Mononuclear cell (primary cell): Measurements from ENCODE around the gene CA5A. TPM values are rescaled to one million over a fixed set of nuclear protein-coding genes. Genes with fewer than 3 reads are reported as not detected.
"Not testable (repeated sequence)": the region's sequence is repeated elsewhere in the genome, so short reads cannot be mapped to it uniquely, and the experiment has no call there.

Experiments used
- H3K27me3 ChIP-seq: 2 replicates; pipeline ENCODE4 v1.6.0; 2011; ENCODE audit warnings: low read length, control low read depth; ENCODE audit not compliant: insufficient read depth
- H3K4me1 ChIP-seq: 2 replicates; pipeline ENCODE4 v1.5.1; 2011; ENCODE audit warnings: mild to moderate bottlenecking, low read length, control low read depth; ENCODE audit not compliant: insufficient read depth
- H3K4me3 ChIP-seq: 2 replicates; pipeline ENCODE4 v1.5.1; 2011; ENCODE audit warnings: mild to moderate bottlenecking, low read length, moderate library complexity
- H3K9me3 ChIP-seq: 2 replicates; pipeline ENCODE4 v1.5.1; 2011; ENCODE audit warnings: low read depth, mild to moderate bottlenecking, control low read depth, low read length
- total RNA-seq: library from RNA; depleted of rRNA; stranded (reverse); fragments of >200 nt; gene quantifications from one replicate; pipeline ENCODE4 v1.2.3, GENCODE V29; 2012

The CA5A gene
- total RNA-seq, 1 donor, result under 0.01 TPM

DNA sequence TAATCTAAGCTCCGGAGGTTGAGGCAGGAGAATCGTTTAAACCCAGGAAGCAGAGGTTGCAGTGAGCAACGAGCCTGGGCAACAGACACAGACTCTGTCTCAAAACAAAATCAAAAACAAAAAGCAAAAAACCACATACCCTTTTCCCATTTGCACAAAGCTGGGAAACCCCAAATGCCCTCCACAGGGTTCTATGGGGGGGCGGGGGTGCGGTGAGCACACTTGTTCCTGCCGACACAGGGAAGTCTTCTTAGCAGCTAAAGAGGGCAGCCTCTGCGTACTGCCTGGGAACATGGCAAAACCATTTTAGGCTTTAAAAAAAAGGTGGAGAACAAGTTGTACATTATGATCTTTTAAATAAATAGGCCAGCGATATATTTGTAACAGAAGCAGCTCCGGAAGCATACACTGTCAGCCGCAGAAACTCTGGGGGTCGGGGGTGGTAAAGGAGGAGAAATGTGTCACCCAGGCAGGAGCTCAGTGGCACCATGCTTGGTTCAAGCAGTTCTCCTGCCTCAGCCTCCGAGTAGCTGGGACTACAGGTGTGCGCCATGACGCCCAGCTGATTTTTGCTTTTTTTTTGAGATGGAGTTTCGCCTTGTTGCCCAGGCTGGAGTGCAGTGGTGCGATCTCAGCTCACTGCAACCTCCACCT is 70.3 kb downstream of the CA5A start:
- peaks cover 36% of the 10 kb centered on the region for H3K4me1 ChIP-seq
- H3K4me3 ChIP-seq, H3K27me3 ChIP-seq, H3K9me3 ChIP-seq: not testable (repeated sequence)

- no peak overlapping the region for H3K4me3 ChIP-seq
- no peaks in the 10 kb centered on the region for H3K9me3 ChIP-seq
- H3K4me1 ChIP-seq, result peaks cover 24% of the 10 kb centered on the region
- no peaks in the 10 kb centered on the region for H3K27me3 ChIP-seq
These were observed 71.9 kb downstream of the CA5A start for GRCh38 chr16:87864331-87864989.

DNA sequence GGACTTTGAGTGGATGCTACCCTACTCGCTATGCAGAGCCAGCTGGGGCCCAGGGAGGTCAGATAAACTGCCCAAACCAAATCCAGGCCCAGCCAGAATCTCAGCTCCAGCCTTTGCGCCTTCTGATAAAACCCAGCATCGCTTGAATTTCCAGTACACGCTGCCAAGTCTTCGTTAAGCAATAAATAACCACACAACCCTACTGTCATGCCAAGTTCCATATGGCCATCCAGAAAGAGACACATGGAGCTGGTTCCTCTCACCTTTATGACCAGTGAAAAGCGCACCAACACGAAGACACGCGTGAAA is 73.0 kb downstream of the CA5A start:
- not testable (repeated sequence) for H3K4me3 ChIP-seq, H3K27me3 ChIP-seq, H3K9me3 ChIP-seq
- H3K4me1 ChIP-seq, result peaks cover 16% of the 10 kb centered on the region

DNA sequence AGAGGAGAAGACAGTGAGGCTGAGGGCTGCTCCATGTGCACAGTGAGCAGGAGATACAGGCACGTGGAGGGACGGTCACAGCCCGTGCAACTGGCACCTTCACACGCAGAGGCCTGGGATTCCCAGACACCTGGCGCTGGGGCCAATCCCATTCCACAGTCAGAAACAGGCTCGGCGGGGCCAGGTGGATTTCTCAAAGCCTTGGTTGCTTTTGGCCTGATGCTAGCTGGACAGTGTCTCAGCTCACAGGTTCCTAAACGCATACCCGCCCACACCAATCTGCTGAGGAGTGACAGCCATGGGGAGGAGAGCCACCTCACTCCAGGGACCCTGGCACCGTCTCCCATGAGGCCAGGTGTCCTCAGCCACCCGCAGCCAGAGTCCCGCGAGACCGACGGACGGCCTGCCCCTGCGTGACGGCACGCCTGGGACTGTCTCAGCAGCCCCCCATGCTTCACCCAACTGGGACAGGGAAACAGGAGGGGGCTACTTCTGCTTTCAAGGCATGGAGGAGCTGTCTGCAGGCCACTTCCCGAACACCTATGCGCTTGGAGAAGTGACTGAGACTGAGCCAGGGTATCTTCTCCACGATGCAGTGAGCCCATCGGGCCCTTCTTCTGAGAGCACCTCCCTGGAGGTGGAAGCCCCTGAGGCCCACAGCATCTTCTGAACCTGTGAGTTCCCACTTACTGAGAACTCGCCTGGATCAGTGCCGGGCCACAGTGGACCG is 73.6 kb downstream of the CA5A start:
- not testable (repeated sequence) for H3K27me3 ChIP-seq, H3K4me3 ChIP-seq, H3K9me3 ChIP-seq
- peaks cover 11% of the 10 kb centered on the region for H3K4me1 ChIP-seq

DNA sequence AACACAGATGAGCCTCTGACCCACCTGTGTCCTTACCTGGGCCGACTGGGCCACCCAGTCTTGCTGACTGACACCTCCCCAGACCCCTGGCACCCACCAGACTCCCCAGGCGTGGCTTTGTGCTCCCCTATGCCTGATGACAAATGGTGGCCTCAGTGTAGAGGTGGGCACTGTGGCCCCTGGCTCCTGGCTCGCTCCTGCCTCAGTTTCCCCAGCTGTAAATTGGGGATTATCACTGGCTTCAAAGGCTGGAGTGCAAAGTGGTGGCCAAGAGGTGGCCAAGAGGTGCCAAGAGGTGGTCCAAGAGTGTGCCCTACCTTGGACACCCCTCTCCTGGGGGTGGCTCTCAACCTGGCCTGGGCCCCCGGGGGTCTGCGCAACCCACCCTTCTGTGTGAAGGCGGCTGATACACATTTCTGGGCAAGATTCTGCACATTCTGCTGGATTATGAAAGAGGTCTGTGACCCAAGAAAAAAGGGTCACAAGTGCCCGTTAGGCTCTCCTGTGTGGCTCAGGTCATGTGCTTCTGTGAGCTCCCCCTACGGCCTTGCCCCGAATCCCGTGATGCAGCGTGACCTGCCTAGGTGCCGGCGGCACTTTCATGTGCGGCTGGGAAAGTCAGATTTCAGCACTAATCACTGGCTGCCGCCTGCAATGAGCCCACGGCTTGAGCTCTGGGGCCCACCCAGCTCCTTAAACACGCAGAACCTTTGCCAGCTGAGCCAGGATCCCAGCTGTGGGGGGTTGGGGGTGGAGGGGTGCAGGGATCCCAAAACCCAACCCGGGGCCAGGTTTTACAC is 74.8 kb downstream of the CA5A start:
- not testable (repeated sequence) for H3K4me3 ChIP-seq, H3K4me1 ChIP-seq, H3K27me3 ChIP-seq, H3K9me3 ChIP-seq

DNA sequence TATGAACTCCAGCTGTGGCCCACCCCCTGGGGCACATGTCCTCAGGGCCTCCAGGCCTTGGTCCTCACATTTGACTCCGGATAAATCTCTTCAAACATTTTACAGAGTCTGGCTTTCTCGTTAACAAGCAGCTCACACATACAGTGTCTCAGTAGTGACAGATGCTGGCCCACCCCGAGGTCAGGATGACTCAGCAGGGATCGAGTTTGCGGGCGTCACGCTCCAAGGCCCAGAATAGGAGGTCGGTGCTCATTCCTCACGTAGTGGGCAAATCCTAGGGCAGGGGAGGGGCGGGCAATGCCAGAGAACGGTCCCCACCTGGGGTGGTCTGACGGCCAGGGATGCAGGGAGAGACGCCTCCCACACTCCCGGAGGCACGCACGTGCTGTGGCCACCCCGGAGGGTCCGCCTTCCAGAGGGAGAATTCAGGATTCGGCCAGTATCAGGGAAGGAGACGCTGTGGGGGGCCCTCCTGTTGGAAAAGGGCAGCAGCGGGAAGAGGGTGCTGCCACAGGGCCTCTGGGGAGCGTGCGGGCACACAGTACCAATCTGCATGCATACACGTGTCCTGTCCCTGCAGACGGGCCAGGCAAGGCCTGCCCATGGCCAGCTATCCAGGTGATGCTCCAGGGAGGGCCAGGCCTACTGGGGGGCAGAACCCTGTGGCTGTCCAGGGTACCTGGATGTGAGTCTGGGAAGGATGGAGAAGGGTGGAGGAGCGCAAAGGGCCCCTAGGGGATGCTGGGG is 75.6 kb downstream of the CA5A start:
- H3K27me3 ChIP-seq, result no peaks in the 10 kb centered on the region
- no peak overlapping the region for H3K4me3 ChIP-seq
- no peaks in the 10 kb centered on the region for H3K9me3 ChIP-seq
- H3K4me1 ChIP-seq, result peaks cover 13% of the 10 kb centered on the region

GRCh38 chr16:87858151-87858993 is 78.0 kb downstream of the CA5A start:
- not testable (repeated sequence) for H3K27me3 ChIP-seq, H3K4me3 ChIP-seq, H3K9me3 ChIP-seq
- H3K4me1 ChIP-seq, result peaks cover 33% of the 10 kb centered on the region

DNA sequence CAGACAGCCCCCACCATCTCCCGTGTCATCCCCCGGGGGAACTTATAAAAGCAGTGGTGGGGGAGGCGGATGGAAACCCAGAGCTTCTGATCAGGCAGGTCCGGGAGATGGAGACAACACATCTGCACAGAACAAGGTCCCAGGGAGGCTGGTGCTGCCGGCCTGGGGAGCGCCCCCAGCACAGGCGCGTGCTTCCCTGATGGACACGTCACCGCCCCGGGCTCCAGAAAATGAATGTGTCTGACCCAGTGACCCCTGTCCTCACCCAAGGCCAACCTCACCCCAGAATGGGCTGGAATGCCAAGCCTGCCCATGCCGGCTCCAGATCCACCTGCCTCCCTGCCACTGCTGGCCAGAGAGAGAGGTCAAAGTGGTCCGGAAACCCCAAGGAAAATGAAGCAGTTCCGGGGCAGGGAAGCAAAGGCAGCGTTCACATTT is 79.5 kb downstream of the CA5A start:
- Histone ChIP-seq H3K4me1 (peaks cover 44% of the 10 kb centered on the region), H3K27me3 (no peaks in the 10 kb centered on the region), H3K9me3 (no peaks in the 10 kb centered on the region), H3K4me3 (no peak overlapping the region)

DNA sequence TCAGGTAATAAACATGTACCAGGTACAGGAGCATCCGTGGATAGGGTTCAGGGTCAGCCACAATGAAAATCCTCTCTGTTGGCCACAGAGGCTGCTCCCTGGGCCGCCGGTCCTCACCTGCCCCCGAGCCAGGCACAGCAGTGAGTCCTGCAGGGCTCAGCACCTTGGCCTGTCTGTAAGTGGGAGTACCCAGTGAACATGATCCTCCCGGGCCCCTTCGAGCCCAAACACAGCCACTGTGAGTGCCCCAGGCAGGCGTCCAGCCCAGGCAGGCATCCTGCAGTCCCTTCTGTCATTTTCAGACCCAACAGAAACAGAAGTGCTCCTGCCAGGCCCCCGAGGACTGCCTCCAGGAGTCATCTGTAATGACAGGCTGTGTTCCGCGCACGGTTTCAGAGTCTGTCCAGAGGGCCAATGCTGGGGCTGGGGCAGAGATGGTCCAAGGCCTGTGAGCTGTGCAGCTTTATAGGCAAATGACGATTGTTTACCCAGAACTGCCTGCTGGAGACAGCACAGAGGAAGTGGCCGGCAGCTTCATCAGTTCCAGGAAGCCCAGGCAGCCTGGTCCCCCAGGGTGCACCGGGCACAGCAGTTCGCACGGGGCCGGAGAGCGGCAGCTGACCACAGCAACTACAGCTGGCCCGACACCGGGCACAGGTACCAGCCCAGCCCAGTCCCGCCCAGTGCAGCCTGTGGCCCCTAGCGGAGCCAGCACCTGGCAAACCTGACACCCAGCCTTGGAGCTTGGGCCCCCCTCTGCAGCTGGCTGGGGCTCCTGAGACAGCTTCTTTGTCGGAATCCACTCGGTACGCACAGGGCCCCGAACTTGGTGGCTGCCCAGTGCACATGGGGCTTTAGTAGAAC is 80.2 kb downstream of the CA5A start:
- peaks cover 44% of the 10 kb centered on the region for H3K4me1 ChIP-seq
- no peaks in the 10 kb centered on the region for H3K9me3 ChIP-seq
- no peaks in the 10 kb centered on the region for H3K27me3 ChIP-seq
- no peak overlapping the region for H3K4me3 ChIP-seq

GRCh38 chr16:87854907-87855683 is 81.2 kb downstream of the CA5A start:
- Histone ChIP-seq H3K9me3 (no peaks in the 10 kb centered on the region), H3K4me3 (no peak overlapping the region), H3K27me3 (no peaks in the 10 kb centered on the region), H3K4me1 (peaks cover 50% of the 10 kb centered on the region)

- Histone ChIP-seq H3K27me3 (no peaks in the 10 kb centered on the region), H3K9me3 (no peaks in the 10 kb centered on the region), H3K4me3 (no peak overlapping the region), H3K4me1 (peaks cover 52% of the 10 kb centered on the region)
These were observed 82.0 kb downstream of the CA5A start for GRCh38 chr16:87854053-87854906.

GRCh38 chr16:87853411-87854052 is 82.8 kb downstream of the CA5A start:
- peaks cover 52% of the 10 kb centered on the region for H3K4me1 ChIP-seq
- no peaks in the 10 kb centered on the region for H3K9me3 ChIP-seq
- H3K4me3 ChIP-seq, result no peak overlapping the region
- no peaks in the 10 kb centered on the region for H3K27me3 ChIP-seq
